ENCODE results near the gene ERC1. TPM values are rescaled to one million over a fixed set of nuclear protein-coding genes. Genes with fewer than 3 reads are reported as not detected.

ERC1 gene
- total and polyA plus RNA-seq, 7 donors, result 5.4 to 97.8 (median 34.6) TPM

DNA sequence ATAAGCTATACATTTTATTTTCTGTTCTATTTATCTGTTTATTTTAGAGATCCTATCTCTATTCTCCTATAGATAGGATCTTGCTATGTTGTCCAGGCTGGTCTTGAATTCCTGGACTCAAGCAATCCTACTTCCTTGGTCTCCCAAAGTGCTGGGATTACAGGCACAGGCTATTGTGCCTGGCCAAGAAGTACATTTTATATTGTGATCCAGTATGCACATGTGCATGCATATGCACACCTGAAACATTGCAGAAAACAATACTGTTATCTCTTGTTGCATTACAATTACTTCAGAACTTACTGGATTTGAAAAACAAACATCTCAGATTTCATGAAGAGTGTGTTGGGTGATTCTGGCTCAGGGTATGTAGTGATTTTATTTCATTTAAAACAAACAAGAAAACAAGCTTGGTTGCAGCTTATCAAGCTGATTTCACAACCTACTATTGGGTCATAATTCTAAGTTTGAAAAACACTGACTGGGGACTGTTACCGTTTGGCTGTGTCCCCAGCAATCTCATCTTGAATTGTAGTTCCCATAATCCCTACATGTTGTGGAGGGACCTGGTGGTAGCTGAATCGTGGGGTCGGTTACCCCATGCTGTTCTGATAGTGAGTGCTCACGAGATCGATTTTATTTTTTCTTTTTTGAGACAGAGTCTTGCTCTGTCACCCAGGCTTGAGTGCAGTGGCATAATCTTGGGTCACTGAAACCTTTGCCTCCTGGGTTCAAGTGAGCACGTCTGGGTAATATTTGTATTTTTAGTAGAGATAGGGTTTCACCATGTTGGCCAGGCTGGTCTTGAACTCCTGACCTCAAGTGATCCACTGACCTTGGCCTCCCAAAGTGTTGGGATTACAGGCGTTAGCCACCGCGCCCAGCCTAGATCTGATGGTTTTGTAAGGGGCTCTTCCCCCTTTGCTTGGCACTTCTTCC lies 31.3 kb downstream of the ERC1 start:
- TF ChIP-seq, protein P1, sequence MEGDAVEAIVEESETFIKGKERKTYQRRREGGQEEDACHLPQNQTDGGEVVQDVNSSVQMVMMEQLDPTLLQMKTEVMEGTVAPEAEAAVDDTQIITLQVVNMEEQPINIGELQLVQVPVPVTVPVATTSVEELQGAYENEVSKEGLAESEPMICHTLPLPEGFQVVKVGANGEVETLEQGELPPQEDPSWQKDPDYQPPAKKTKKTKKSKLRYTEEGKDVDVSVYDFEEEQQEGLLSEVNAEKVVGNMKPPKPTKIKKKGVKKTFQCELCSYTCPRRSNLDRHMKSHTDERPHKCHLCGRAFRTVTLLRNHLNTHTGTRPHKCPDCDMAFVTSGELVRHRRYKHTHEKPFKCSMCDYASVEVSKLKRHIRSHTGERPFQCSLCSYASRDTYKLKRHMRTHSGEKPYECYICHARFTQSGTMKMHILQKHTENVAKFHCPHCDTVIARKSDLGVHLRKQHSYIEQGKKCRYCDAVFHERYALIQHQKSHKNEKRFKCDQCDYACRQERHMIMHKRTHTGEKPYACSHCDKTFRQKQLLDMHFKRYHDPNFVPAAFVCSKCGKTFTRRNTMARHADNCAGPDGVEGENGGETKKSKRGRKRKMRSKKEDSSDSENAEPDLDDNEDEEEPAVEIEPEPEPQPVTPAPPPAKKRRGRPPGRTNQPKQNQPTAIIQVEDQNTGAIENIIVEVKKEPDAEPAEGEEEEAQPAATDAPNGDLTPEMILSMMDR (IDR thresholded peaks at IDR 0.05), result no peak
- TF ChIP-seq EP300 (IDR thresholded peaks at IDR 0.05) (no peak), POLR2A (IDR thresholded peaks at IDR 0.05) (no peak), POLR2AphosphoS5 (IDR thresholded peaks at IDR 0.05) (no peak)
- no peak overlapping the region for H3K27ac ChIP-seq
- no peak overlapping the region for H3K4me3 ChIP-seq
- no peak for DNase-seq
- H3K27me3 ChIP-seq, result no peaks in the 10 kb centered on the region
- H3K4me1 ChIP-seq, result no peaks in the 10 kb centered on the region
- intact Hi-C loops (cut with DNase I), result no loop called here
- no peaks in the 10 kb centered on the region for H3K36me3 ChIP-seq
- H3K9me3 ChIP-seq, result no peaks in the 10 kb centered on the region
- WGBS, 2 donors, result 96 to 97% methylated on average over 9 of the region's 9 CpGs

DNA sequence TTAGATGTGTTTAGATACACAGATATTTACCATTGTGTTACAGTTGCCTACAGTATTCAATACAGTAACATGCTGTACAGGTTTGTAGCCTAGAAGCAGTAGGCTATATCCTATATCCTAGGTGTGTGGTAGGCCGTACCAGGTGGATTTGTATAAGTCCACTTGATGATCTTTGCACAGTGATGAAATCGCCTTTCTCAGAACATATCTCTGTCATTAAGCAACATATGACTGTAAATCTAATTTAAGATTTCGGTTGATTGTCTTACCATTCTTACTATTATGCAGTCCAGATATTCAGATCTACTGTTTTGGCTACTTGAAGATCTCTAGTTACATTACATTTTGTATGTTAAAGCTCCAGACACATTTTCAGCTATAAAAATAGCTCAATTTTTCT lies 39.8 kb downstream of the ERC1 start:
- intact Hi-C loops (cut with DNase I), result no loop called here
- Histone ChIP-seq H3K4me3 (no peak overlapping the region), H3K4me1 (no peaks in the 10 kb centered on the region), H3K36me3 (peaks cover 0 to 30% (median 5%) of the 10 kb centered on the region in 4 donors), H3K9me3 (no peaks in the 10 kb centered on the region), H3K27ac (no peak overlapping the region), H3K27me3 (no peaks in the 10 kb centered on the region)
- DNase-seq, result no peak
- TF ChIP-seq, protein P1 (IDR thresholded peaks at IDR 0.05), result no peak
- TF ChIP-seq POLR2AphosphoS5 (IDR thresholded peaks at IDR 0.05) (no peak), EP300 (IDR thresholded peaks at IDR 0.05) (no peak), POLR2A (IDR thresholded peaks at IDR 0.05) (no peak)
- 89 to 92% methylated on average over 3 of the region's 3 CpGs for WGBS, 2 donors

DNA sequence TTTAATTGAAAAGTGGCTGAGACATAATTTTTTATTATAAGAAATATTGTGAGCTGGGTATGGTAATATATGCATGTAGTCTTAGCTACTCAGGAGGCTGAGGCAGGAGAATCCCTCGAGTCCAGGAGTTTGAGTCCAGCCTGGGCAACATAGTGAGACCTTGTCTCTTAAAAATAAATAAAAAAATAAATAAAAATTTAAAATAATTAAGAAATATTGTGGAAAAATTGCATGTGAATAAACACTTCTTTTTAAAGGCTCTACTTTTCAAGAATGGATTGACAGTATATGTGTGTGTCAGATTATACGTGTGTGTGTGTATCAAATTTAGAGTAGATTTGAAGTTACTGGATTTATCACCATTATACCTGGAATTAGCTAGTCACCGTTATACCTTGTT lies 43.2 kb downstream of the ERC1 start:
- intact Hi-C loops (cut with DNase I), result no loop called here
- no peak for DNase-seq

DNA sequence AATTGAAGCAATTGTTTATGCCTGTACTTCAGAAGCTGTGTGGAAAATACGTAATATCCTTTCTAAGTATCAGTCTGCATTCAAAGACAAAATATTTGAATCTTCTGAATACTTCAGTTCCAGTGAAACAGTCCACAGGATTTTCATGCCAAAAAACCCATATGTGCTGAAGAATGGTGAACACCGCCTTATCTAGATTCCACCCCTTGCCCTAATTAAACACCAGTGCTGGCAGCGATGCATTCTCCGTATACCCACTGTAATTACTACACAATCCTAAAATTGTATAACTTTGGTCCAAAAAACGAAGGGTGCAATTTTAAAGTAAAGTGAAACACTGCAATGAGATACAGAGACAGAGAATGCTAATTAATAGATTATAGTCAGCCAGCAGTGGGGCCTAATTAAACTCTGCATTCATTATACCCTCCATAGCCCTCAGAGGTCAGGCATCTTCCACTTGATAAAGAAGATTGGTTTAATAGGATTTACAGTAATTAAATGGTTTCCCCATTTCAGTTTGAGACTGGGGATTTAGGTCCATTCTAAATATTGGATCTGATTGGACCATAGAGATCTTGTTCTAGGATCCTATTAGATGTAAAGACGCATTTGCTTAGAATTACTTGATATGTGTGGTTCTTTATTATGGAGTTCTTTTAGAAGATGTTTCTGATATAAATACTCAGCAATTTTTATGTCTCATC lies 43.9 kb downstream of the ERC1 start:
- Histone ChIP-seq H3K27me3 (no peaks in the 10 kb centered on the region), H3K4me3 (no peak overlapping the region), H3K4me1 (no peaks in the 10 kb centered on the region), H3K36me3 (peaks cover 0 to 10% (median 0%) of the 10 kb centered on the region in 4 donors), H3K27ac (no peak overlapping the region), H3K9me3 (no peaks in the 10 kb centered on the region)
- DNase-seq, result no peak
- 90 to 95% methylated on average over 6 of the region's 6 CpGs for WGBS, 2 donors
- TF ChIP-seq EP300 (IDR thresholded peaks at IDR 0.05) (no peak), POLR2AphosphoS5 (IDR thresholded peaks at IDR 0.05) (no peak), POLR2A (IDR thresholded peaks at IDR 0.05) (no peak)
- TF ChIP-seq, protein P1 (IDR thresholded peaks at IDR 0.05), result no peak
- intact Hi-C loops (cut with DNase I), result no loop called here

More for the DNA sequence above, 43.2 kb downstream of the ERC1 start:
- TF ChIP-seq POLR2A (IDR thresholded peaks at IDR 0.05), result no peak
- Histone ChIP-seq H3K4me1 (no peaks in the 10 kb centered on the region), H3K27ac (no peak overlapping the region), H3K27me3 (no peaks in the 10 kb centered on the region), H3K9me3 (no peaks in the 10 kb centered on the region), H3K36me3 (peaks cover 0 to 12% (median 0%) of the 10 kb centered on the region in 4 donors), H3K4me3 (no peak overlapping the region)
- WGBS, 2 donors, result 96 to 97% methylated on average over 3 of the region's 3 CpGs

DNA sequence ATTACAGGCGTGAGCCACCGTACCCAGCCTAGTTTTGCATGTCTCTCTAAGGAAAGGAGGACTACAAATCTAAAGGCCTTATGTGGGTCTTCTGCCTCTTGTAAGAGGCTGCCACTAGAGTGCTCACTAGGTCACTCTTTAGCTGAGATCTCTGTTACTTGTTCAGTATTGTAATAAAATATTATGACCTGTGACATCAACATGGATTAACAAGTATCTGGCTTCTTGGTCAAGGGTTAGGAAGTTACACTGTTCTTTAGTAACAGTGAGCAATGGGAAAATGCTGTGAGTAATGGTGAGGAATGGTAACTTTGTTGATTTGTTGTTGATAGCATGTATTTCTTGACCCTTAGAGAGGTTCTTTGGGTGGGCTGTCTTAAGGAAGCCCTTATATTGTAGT lies 50.5 kb downstream of the ERC1 start:
- Histone ChIP-seq H3K4me1 (peaks cover 0 to 11% (median 5%) of the 10 kb centered on the region in 4 donors), H3K27ac (no peak overlapping the region), H3K36me3 (no peaks in the 10 kb centered on the region), H3K9me3 (no peaks in the 10 kb centered on the region), H3K4me3 (no peak overlapping the region), H3K27me3 (no peaks in the 10 kb centered on the region)
- DNase-seq, result no peak
- TF ChIP-seq POLR2AphosphoS5 (IDR thresholded peaks at IDR 0.05) (no peak), POLR2A (IDR thresholded peaks at IDR 0.05) (no peak), EP300 (IDR thresholded peaks at IDR 0.05) (no peak)
- TF ChIP-seq, protein P1 (IDR thresholded peaks at IDR 0.05), result no peak
- WGBS, 2 donors, result 95 to 99% methylated on average over 2 of the region's 2 CpGs
- intact Hi-C loops (cut with DNase I), result no loop called here
